CD4-positive, alpha-beta T cell treated with Interleukin-17A for 4 hours (primary cell): ENCODE measurements around the gene ANKRD50.

Experiments used
- DNase-seq: peaks from one replicate; pipeline ENCODE4 v3.0.0-alpha.2; 2020; ENCODE audit warnings: mixed read lengths

The ANKRD50 gene

GRCh38 chr4:124708517-124709300 is 3.8 kb downstream of the ANKRD50 start:
- DNase-seq = no peak

GRCh38 chr4:124705393-124705792 is 7.1 kb downstream of the ANKRD50 start:
- DNase-seq = no peak

GRCh38 chr4:124703154-124703553 is 9.4 kb downstream of the ANKRD50 start:
- no peak for DNase-seq

GRCh38 chr4:124697441-124697840 is 15.1 kb downstream of the ANKRD50 start:
- DNase-seq = no peak

GRCh38 chr4:124696182-124696581 is 16.4 kb downstream of the ANKRD50 start:
- no peak for DNase-seq

GRCh38 chr4:124694946-124695598 is 17.5 kb downstream of the ANKRD50 start:
- no peak for DNase-seq

GRCh38 chr4:124694306-124694705 is 18.2 kb downstream of the ANKRD50 start:
- DNase-seq = no peak

GRCh38 chr4:124691801-124692200 is 20.7 kb downstream of the ANKRD50 start:
- no peak for DNase-seq

- DNase-seq = no peak
Measured at GRCh38 chr4:124686279-124686678, 26.3 kb downstream of the ANKRD50 start.

GRCh38 chr4:124685851-124686250 is 26.7 kb downstream of the ANKRD50 start:
- no peak for DNase-seq

GRCh38 chr4:124684301-124684700 is 28.2 kb downstream of the ANKRD50 start:
- DNase-seq = no peak

- no peak for DNase-seq
Measured at GRCh38 chr4:124682384-124682783, 30.1 kb downstream of the ANKRD50 start.

GRCh38 chr4:124666496-124666895 is 46.0 kb downstream of the ANKRD50 start:
- no peak for DNase-seq

GRCh38 chr4:124658795-124659194 is 53.7 kb downstream of the ANKRD50 start:
- no peak for DNase-seq

- no peak for DNase-seq
Measured at GRCh38 chr4:124650614-124651013, 61.9 kb downstream of the ANKRD50 start.

GRCh38 chr4:124647599-124647998 is 64.9 kb downstream of the ANKRD50 start:
- no peak for DNase-seq

- DNase-seq = no peak
Measured at GRCh38 chr4:124644621-124645020, 67.9 kb downstream of the ANKRD50 start.

- no peak for DNase-seq
Measured at GRCh38 chr4:124642846-124643245, 69.7 kb downstream of the ANKRD50 start.

GRCh38 chr4:124641715-124642381 is 70.7 kb downstream of the ANKRD50 start:
- no peak for DNase-seq

- DNase-seq = no peak
Measured at GRCh38 chr4:124640022-124640730, 72.4 kb downstream of the ANKRD50 start.

GRCh38 chr4:124637321-124637720 is 75.2 kb downstream of the ANKRD50 start:
- DNase-seq = no peak

GRCh38 chr4:124636788-124637187 is 75.7 kb downstream of the ANKRD50 start:
- no peak for DNase-seq

GRCh38 chr4:124635331-124635730 is 77.2 kb downstream of the ANKRD50 start:
- DNase-seq = no peak
